ENCODE measurements around the gene VMP1.
"Not testable (repeated sequence)": the region's sequence is repeated elsewhere in the genome, so short reads cannot be mapped to it uniquely, and the experiment has no call there.

VMP1 gene

DNA sequence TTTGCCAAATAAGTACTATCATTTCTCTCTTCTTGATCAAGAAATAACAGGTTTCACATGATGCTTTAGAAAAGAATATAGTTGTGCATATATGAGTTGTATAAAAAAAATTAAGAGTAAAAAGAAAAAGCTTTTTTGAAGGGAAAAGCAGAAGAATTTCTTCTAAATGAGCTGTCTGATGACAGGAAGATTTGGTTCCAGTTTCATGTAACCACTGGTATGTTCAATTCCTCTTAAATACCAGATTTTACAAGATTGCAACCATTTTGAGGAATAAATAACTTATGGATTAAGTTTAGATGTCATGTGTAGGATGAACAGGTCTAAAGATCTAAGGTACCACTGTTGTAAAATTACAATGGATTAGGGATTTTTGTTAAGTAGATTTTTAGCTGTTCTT lies 45.0 kb downstream of the VMP1 start:
- H3K4me3 ChIP-seq (ENCODE audit: low read length) = no peak overlapping the region
- TF ChIP-seq, protein P1, sequence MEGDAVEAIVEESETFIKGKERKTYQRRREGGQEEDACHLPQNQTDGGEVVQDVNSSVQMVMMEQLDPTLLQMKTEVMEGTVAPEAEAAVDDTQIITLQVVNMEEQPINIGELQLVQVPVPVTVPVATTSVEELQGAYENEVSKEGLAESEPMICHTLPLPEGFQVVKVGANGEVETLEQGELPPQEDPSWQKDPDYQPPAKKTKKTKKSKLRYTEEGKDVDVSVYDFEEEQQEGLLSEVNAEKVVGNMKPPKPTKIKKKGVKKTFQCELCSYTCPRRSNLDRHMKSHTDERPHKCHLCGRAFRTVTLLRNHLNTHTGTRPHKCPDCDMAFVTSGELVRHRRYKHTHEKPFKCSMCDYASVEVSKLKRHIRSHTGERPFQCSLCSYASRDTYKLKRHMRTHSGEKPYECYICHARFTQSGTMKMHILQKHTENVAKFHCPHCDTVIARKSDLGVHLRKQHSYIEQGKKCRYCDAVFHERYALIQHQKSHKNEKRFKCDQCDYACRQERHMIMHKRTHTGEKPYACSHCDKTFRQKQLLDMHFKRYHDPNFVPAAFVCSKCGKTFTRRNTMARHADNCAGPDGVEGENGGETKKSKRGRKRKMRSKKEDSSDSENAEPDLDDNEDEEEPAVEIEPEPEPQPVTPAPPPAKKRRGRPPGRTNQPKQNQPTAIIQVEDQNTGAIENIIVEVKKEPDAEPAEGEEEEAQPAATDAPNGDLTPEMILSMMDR (conservative IDR thresholded peaks at IDR 0.05; ENCODE audit: low read length) = no peak
- DNase-seq (ENCODE audit: low read depth) = peak; percentile 58

GRCh38 chr17:59752922-59753321 lies 45.5 kb downstream of the VMP1 start:
- H3K4me3 ChIP-seq (ENCODE audit: low read length) = no peak overlapping the region
- TF ChIP-seq, protein P1 (conservative IDR thresholded peaks at IDR 0.05; ENCODE audit: low read length) = no peak
- no peak for DNase-seq (ENCODE audit: low read depth)

DNA sequence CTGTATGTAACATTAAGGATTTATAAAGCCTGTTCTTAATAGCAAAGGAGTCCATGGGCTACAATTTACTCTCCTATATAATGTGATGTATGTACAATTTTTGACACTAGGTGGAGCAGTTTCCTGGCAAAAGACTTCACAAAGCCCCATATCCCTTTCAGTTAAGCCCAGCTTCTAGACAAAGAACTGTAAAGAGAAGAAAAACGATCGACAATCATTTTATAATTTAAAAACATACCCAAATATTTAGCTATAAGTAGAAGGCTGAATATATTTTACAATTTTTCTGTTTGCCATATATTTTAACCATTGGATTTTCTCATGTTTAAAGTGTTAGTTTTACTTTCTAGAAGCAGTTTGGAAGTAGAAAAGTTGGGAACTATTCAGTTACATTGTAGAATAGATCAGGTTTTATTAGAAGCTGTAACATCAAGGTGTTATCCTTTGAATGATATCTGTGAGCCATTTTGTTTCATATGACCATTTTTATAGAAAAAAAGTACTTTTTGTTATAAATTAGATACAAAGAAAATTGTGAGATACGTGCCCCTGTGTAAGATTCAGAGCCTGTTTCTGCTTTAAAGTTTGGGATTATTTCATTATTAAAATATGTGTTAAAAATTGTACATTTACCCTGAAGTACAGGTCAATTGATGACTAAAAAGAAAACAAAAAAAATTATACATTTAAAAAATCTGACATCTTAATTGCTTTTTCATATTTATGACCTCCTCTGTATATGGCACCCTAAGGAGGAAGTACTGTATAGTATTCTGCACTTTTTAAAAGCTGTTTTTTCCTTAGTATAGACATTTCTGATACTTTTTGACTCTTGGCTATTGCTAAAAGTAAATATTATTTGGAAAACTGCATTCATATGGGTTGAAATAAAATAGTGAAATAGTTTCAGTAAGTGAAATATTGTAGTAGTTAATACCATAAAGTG lies 46.3 kb downstream of the VMP1 start:
- TF ChIP-seq, protein P1 (conservative IDR thresholded peaks at IDR 0.05; ENCODE audit: low read length) = peak; percentile 73
- peak; percentile 87 for DNase-seq (ENCODE audit: low read depth)
- no peak overlapping the region for H3K4me3 ChIP-seq (ENCODE audit: low read length)

DNA sequence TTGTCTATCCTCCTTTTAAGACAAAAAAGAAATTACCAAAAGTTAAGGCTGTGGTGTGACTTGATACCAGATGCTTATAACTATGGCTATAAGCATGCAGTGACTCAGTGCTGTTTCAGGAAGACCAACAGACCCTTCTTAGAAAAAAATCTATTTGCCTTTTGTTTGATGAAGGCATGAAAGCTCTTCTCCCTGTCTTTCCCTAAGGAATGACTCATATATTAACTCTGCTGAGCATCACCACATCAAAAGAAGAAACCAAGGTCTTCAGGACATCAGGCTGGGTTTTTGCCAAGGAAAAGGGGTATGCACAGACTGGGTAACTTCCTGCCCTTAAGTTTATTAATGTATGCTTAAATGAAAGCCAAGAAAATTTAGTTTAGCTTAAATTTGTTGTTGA lies 47.1 kb downstream of the VMP1 start:
- TF ChIP-seq, protein P1 (conservative IDR thresholded peaks at IDR 0.05; ENCODE audit: low read length) = no peak
- peak; percentile 96 for DNase-seq (ENCODE audit: low read depth)
- no peak overlapping the region for H3K4me3 ChIP-seq (ENCODE audit: low read length)

GRCh38 chr17:59755069-59755468 lies 47.6 kb downstream of the VMP1 start:
- H3K4me3 ChIP-seq (ENCODE audit: low read length); DNase-seq (ENCODE audit: low read depth): not testable (repeated sequence)

DNA sequence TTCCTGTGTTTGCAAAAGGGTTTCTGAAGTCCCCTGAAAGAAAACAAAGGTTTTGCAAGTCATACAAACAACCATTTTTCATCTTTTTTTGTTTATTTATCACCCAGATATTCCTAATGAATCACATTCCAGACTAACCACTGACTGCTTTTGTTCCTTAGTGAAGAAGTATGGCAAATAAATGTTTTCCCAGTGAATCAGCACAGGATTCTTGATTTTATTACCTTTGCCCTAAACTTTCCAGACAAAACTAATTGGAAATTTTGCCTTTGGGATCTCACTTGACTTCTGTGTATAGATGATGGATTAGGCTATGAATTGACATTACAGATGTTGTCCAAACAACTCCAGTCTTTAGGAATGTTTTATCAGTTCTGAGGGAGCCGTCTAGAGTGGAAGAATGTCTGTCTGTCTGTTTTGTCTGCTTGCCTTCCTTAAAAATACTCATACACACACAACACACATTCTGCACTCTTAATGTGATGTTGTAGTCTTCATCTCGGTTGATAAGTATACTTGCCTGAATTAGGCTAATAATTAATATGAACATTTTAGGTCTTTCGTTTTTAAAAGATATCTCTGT lies 48.9 kb downstream of the VMP1 start:
- no peak overlapping the region for H3K4me3 ChIP-seq (ENCODE audit: low read length)
- TF ChIP-seq, protein P1 (conservative IDR thresholded peaks at IDR 0.05; ENCODE audit: low read length) = no peak
- peak; percentile 97 for DNase-seq (ENCODE audit: low read depth)

DNA sequence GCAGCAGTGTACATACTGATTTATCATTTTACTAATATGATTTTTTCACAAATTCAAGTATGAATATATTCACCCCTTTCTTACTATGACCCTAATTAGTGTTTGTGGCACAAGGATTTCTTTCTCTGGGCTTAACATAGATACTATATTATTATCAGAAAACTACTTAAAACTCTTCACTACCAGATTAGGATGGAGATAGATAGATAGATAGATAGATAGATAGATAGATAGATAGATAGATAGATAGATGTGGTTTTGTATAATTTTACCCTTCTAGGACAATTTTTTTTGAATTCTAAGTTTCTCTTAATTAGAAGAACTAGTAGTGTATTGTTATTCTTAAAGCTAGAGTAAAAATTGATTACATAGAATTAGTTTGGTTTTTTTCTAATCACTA lies 49.6 kb downstream of the VMP1 start:
- no peak overlapping the region for H3K4me3 ChIP-seq (ENCODE audit: low read length)
- DNase-seq (ENCODE audit: low read depth) = no peak
- TF ChIP-seq, protein P1 (conservative IDR thresholded peaks at IDR 0.05; ENCODE audit: low read length) = no peak
